Trophoblast cell (in vitro differentiated cells and primary cell): Measurements from ENCODE around the gene TMEM141.
A peak's percentile ranks its signal among the peaks of the same experiment; 100 is the strongest.
"Not testable (repeated sequence)": the region's sequence is repeated elsewhere in the genome, so short reads cannot be mapped to it uniquely, and the experiment has no call there.

Experiments used
- DNase-seq, 2 donors: peaks; one replicate each; pipeline ENCODE4 v3.0.0-alpha.2; 2016
- H2AFZ ChIP-seq: 2 replicates; pipeline ENCODE4 v1.6.1; 2013; ENCODE audit warnings: low read length, moderate library complexity, mild to moderate bottlenecking; ENCODE audit not compliant: insufficient read depth, poor library complexity
- H2AK5ac ChIP-seq: 2 replicates; pipeline ENCODE4 v1.6.1; 2013; ENCODE audit warnings: mild to moderate bottlenecking, low read length
- H2BK120ac ChIP-seq: 2 replicates; pipeline ENCODE4 v1.6.1; 2013; ENCODE audit warnings: low read length, mild to moderate bottlenecking, moderate library complexity; ENCODE audit not compliant: insufficient read depth, poor library complexity
- H2BK12ac ChIP-seq: 2 replicates; pipeline ENCODE4 v1.6.1; 2013; ENCODE audit warnings: mild to moderate bottlenecking, low read length, moderate library complexity
- H2BK5ac ChIP-seq: 2 replicates; pipeline ENCODE4 v1.6.1; 2013; ENCODE audit warnings: low read length, low read depth, moderate library complexity, mild to moderate bottlenecking; ENCODE audit not compliant: poor library complexity
- H3K14ac ChIP-seq: 2 replicates; pipeline ENCODE4 v1.6.1; 2013; ENCODE audit warnings: mild to moderate bottlenecking, low read length
- H3K18ac ChIP-seq: 2 replicates; pipeline ENCODE4 v1.6.1; 2013; ENCODE audit warnings: mild to moderate bottlenecking, low read length
- H3K23ac ChIP-seq: 2 replicates; pipeline ENCODE4 v1.6.1; 2013; ENCODE audit warnings: low read length
- H3K27ac ChIP-seq: 2 replicates; pipeline ENCODE4 v1.5.1; 2013; ENCODE audit warnings: low read depth, mild to moderate bottlenecking, inconsistent platforms, low read length, moderate library complexity
- H3K27me3 ChIP-seq: 2 replicates; pipeline ENCODE4 v1.6.1; 2013; ENCODE audit warnings: inconsistent platforms, mild to moderate bottlenecking, low read length, moderate library complexity; ENCODE audit not compliant: insufficient read depth
- H3K36me3 ChIP-seq, 2 experiments: 1 replicate in 1 of 2; 2 replicates in 1 of 2; pipeline ENCODE4 v1.6.1; 2013; ENCODE audit warnings: low read length in 2 of 2, mild to moderate bottlenecking in 2 of 2, moderate library complexity in 1 of 2; ENCODE audit not compliant: insufficient read depth in 2 of 2, control insufficient read depth in 1 of 2
- H3K4ac ChIP-seq: 2 replicates; pipeline ENCODE4 v1.6.1; 2013; ENCODE audit warnings: low read depth, mild to moderate bottlenecking, low read length, moderate library complexity
- H3K4me1 ChIP-seq, 2 experiments: 1 replicate in 1 of 2; 2 replicates in 1 of 2; pipeline ENCODE4 v1.6.1; 2013; ENCODE audit warnings: low read length in 2 of 2, mild to moderate bottlenecking in 2 of 2, moderate library complexity in 1 of 2; ENCODE audit not compliant: insufficient read depth in 2 of 2, control insufficient read depth in 1 of 2
- H3K4me2 ChIP-seq: 2 replicates; pipeline ENCODE4 v1.6.1; 2013; ENCODE audit warnings: inconsistent platforms, mild to moderate bottlenecking, low read length, moderate library complexity
- H3K4me3 ChIP-seq: 2 replicates; pipeline ENCODE4 v1.5.1; 2013; ENCODE audit warnings: mild to moderate bottlenecking, low read depth, low read length, inconsistent platforms
- H3K79me1 ChIP-seq: one replicate; pipeline ENCODE4 v1.6.1; 2013; ENCODE audit warnings: low read length
- H3K79me2 ChIP-seq: 2 replicates; pipeline ENCODE4 v1.6.1; 2013; ENCODE audit warnings: low read length, mild to moderate bottlenecking; ENCODE audit not compliant: control insufficient read depth, insufficient read depth, poor library complexity
- H3K9ac ChIP-seq: 2 replicates; pipeline ENCODE4 v1.6.1; 2013; ENCODE audit warnings: mild to moderate bottlenecking, low read length
- H3K9me3 ChIP-seq: 2 replicates; pipeline ENCODE4 v1.6.1; 2013; ENCODE audit warnings: low read depth, mild to moderate bottlenecking, control low read depth, inconsistent platforms, low read length; ENCODE audit not compliant: insufficient read depth
- H4K12ac ChIP-seq: 2 replicates; pipeline ENCODE4 v1.6.1; 2013; ENCODE audit warnings: low read depth, mild to moderate bottlenecking, low read length, moderate library complexity
- H4K8ac ChIP-seq: 2 replicates; pipeline ENCODE4 v1.6.1; 2013; ENCODE audit warnings: low read depth, mild to moderate bottlenecking, low read length, moderate library complexity
- H4K91ac ChIP-seq: one replicate; pipeline ENCODE4 v1.6.1; 2013; ENCODE audit warnings: low read depth, mild to moderate bottlenecking, low read length, moderate library complexity
- WGBS: extraction: QIAGEN DNeasy Blood & Tissue Kit; methylation state at CpG from one replicate; pipeline ENCODE4 v1.1.7; 2013; ENCODE audit warnings: missing lambda C conversion rate; ENCODE audit not compliant: insufficient read length, insufficient coverage; ENCODE audit errors: extremely low coverage; 5-methylcytosine and 5-hydroxymethylcytosine counted together

The TMEM141 gene

DNA sequence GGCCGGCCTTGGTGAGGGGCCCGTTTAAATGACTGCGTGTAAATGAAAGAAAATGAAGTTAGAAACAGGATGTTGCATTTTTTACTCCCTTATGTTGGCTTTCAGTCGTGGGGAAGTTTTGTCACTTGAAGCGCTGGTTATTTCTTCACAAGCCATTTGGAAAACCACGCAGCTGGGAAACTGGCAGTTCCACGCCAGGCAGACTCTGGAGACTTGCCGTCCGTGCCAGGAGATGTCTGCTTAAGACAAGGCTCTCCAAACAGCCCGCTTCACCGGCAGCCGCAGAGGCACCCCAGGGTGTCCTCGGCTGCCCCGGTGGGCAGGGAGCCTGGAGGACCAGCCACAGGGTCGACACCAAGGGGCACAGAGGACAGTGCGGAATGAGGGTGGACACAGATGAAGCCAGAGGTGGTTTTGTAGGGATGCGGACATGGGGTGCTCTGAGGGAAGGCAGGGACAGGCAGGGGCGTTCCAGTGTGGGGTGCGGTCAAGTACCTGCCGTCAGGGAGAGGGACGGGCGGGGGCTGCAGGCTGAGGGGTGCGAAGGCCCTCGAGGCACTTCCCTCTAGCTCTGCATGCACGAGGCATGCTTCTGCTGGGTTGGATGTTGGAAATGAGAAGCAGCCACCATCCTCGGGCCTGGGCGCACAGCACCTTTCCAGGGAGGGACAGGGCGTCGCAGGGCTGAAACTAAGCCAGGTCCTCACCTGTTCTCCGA is 40.0 kb downstream of the TMEM141 start:
- H3K79me2 ChIP-seq = no peaks in the 10 kb centered on the region
- no peak overlapping the region for H2AK5ac ChIP-seq
- no peak overlapping the region for H3K23ac ChIP-seq
- H4K12ac ChIP-seq = no peak overlapping the region
- H2BK5ac ChIP-seq = no peak overlapping the region
- H3K27ac ChIP-seq = no peak overlapping the region
- no peak overlapping the region for H3K4me3 ChIP-seq
- no peak overlapping the region for H4K91ac ChIP-seq
- no peak overlapping the region for H3K4me2 ChIP-seq
- no peaks in the 10 kb centered on the region for H3K4me1 ChIP-seq
- no peak overlapping the region for H2AFZ ChIP-seq
- no peaks in the 10 kb centered on the region for H3K27me3 ChIP-seq
- H2BK120ac ChIP-seq = no peak overlapping the region
- no peak for DNase-seq
- WGBS = no CpG with 5 or more reads among the region's 30 CpGs
- no peaks in the 10 kb centered on the region for H3K79me1 ChIP-seq
- peaks cover 82 to 85% of the 10 kb centered on the region in 2 experiments for H3K36me3 ChIP-seq
- no peak overlapping the region for H3K4ac ChIP-seq
- H4K8ac ChIP-seq = no peak overlapping the region
- no peaks in the 10 kb centered on the region for H3K9me3 ChIP-seq
- H2BK12ac ChIP-seq = no peak overlapping the region
- H3K18ac ChIP-seq = no peak overlapping the region
- H3K9ac ChIP-seq = no peak overlapping the region
- H3K14ac ChIP-seq = no peak overlapping the region

DNA sequence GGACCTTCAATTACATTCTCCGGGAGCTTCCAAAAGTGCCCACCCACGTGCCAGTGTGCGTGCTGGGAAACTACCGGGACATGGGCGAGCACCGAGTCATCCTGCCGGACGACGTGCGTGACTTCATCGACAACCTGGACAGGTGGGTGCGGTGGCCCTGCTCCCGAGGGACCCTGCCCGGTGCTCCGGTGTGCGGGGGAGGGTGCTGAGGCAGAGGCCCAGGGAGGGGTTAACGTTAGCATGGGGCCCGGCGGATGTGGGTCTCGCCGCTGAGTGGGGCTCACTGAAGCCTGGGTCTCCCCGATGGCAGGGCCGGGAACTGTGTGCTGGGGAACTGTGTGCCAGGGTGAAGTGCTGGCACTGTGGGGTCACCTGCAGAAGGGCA is 40.6 kb downstream of the TMEM141 start:
- no peaks in the 10 kb centered on the region for H3K79me2 ChIP-seq
- H3K4me2 ChIP-seq = no peak overlapping the region
- no CpG with 5 or more reads among the region's 23 CpGs for WGBS

DNA sequence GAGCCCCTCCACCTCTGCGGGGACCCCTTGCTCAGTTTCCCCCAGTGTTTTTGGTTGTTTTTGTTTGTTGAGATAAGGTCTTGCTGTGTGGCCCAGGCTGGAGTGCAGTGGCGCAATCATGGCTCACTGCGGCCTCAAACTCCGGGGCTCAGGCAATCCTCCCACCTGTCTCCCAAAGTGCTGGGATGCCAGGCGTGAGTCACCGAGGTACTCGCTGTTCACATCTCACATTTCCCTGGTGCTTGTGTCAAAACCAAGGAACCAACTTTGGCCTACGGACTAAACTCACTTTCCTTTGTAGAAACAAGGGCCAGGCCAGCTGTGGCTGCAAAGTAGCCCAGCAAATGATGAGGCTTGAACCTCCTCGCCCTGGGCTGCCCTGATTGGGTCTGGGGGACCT is 41.4 kb downstream of the TMEM141 start:
- H4K8ac ChIP-seq = no peak overlapping the region
- no peak overlapping the region for H3K4me2 ChIP-seq
- H3K79me1 ChIP-seq = no peaks in the 10 kb centered on the region
- no peak overlapping the region for H3K9ac ChIP-seq
- no peaks in the 10 kb centered on the region for H3K27me3 ChIP-seq
- no peak overlapping the region for H3K27ac ChIP-seq
- no peak overlapping the region for H4K91ac ChIP-seq
- no peak overlapping the region for H2BK5ac ChIP-seq
- H2AK5ac ChIP-seq = no peak overlapping the region
- H3K36me3 ChIP-seq = peaks cover 75 to 81% of the 10 kb centered on the region in 2 experiments
- H3K4me3 ChIP-seq = no peak overlapping the region
- no peaks in the 10 kb centered on the region for H3K9me3 ChIP-seq
- no peak overlapping the region for H3K18ac ChIP-seq
- H3K79me2 ChIP-seq = no peaks in the 10 kb centered on the region
- no peak overlapping the region for H2AFZ ChIP-seq
- DNase-seq = peak in 1 of 2 donors; percentile 16
- H2BK120ac ChIP-seq = no peak overlapping the region
- no peak overlapping the region for H3K14ac ChIP-seq
- no peak overlapping the region for H3K23ac ChIP-seq
- H3K4me1 ChIP-seq = no peaks in the 10 kb centered on the region
- no peak overlapping the region for H2BK12ac ChIP-seq
- no CpG with 5 or more reads among the region's 9 CpGs for WGBS
- H4K12ac ChIP-seq = no peak overlapping the region
- no peak overlapping the region for H3K4ac ChIP-seq

More for the DNA sequence above, 40.6 kb downstream of the TMEM141 start:
- Histone ChIP-seq H4K91ac (no peak overlapping the region), H3K27ac (no peak overlapping the region), H3K27me3 (no peaks in the 10 kb centered on the region), H2BK12ac (no peak overlapping the region), H3K36me3 (peaks cover 81 to 85% of the 10 kb centered on the region in 2 experiments), H2AK5ac (no peak overlapping the region), H4K8ac (no peak overlapping the region), H3K4me3 (no peak overlapping the region), H2AFZ (no peak overlapping the region), H3K23ac (no peak overlapping the region), H3K4ac (no peak overlapping the region), H4K12ac (no peak overlapping the region), H2BK5ac (no peak overlapping the region), H3K9me3 (no peaks in the 10 kb centered on the region), H3K18ac (no peak overlapping the region), H2BK120ac (no peak overlapping the region), H3K79me1 (no peaks in the 10 kb centered on the region), H3K4me1 (no peaks in the 10 kb centered on the region), H3K9ac (no peak overlapping the region), H3K14ac (no peak overlapping the region)
- no peak for DNase-seq

DNA sequence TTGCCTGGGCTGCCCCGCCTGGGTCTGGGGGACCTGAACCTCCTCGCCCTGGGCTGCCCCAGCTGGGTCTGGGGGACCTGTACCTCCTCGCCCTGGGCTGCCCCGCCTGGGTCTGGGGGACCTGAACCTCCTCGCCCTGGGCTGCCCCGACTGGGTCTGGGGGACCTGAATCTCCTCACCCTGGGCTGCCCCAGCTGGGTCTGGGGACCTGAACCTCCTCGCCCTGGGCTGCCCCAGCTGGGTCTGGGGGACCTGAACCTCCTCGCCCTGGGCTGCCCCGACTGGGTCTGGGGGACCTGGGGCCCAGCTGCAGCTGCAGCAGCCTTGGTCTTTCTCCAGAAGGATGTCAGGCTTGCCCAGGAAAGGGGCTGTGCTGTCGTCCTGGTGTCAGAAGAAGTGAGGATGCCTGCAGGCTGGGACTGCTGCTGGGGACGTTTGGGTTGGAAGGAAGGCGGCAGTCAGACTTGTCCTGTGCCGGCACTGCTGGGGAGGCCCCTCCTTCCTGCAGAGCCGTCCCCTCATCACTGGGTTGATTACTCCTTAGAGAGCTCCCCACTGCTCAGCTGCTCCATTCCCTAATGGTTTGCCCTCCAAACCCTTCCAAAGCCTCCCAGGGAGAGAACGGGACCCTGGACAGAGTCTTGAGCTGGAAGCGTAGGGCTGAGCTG is 42.4 kb downstream of the TMEM141 start:
- not testable (repeated sequence) for H2BK12ac ChIP-seq, H3K4me1 ChIP-seq, H3K9ac ChIP-seq, H2AK5ac ChIP-seq, H3K4me3 ChIP-seq, DNase-seq, H3K9me3 ChIP-seq, H2BK5ac ChIP-seq, H3K79me1 ChIP-seq, H3K14ac ChIP-seq, H2BK120ac ChIP-seq, H4K12ac ChIP-seq, H3K27me3 ChIP-seq, H4K8ac ChIP-seq, H2AFZ ChIP-seq, H3K23ac ChIP-seq, H3K4me2 ChIP-seq, H3K18ac ChIP-seq, H3K4ac ChIP-seq, H4K91ac ChIP-seq, H3K79me2 ChIP-seq, H3K27ac ChIP-seq
- no CpG with 5 or more reads among the region's 16 CpGs for WGBS
- peaks cover 74 to 81% of the 10 kb centered on the region in 2 experiments for H3K36me3 ChIP-seq
